Measurements from ENCODE around the gene NGF. TPM values are rescaled to one million over a fixed set of nuclear protein-coding genes. Genes with fewer than 3 reads are reported as not detected.

The NGF gene
- 3.1 and 5.9 TPM in 2 replicates for total RNA-seq

DNA sequence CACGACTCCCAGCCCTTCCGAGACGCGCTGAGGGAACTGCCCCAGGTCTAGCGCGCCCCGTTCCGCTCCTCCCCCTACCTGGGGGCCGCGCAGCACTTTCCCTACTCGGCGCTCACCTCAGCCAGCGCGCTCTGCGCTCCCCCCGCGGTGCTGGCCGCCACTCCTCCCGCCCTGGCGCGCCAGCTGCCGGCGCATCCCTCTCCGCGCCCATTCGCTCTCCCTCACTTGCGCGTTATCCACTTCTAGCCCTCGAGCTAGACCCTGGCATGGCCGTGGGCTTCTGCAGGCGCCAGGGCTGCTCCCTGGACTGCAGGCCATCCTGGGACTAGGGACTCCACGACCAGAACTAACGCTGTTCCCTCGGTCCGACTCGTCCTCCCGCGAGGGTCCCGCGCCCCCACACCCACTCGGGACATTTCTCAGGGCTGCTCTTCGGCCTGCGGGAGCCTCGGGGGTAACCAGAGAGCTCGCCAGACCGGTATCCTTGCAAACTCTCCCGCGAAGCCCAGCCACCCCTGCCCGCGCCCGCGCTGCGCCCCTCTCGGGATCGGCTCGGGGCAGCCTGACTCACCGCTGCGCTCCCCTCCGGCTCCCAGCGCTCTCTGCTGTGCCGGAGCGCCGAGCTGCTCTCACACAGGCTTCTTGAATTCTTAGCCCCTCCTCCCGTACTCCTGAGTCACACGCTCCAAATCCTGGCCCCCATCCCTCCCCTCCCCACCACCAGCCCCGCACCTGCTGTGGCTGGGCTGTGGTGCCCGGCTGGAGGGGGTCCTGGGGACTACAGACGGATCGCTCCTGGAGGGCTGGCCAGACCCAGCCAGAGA is at the start of gene NGF:
TSS of gene NGF (minus strand) at position 617 of the 824 bp plus-strand sequence. CDS start 51,454 bp downstream, outside the sequence.

Other genes starting within 250 kb of the NGF start
- gene TSPAN2, start 248.7 kb downstream of the NGF start, total RNA-seq: 0.56 and 1.0 TPM in 2 replicates

All from cardiac ventricle fibroblast (primary cell).